ENCODE results near the gene GAS7.

Gene GAS7

DNA sequence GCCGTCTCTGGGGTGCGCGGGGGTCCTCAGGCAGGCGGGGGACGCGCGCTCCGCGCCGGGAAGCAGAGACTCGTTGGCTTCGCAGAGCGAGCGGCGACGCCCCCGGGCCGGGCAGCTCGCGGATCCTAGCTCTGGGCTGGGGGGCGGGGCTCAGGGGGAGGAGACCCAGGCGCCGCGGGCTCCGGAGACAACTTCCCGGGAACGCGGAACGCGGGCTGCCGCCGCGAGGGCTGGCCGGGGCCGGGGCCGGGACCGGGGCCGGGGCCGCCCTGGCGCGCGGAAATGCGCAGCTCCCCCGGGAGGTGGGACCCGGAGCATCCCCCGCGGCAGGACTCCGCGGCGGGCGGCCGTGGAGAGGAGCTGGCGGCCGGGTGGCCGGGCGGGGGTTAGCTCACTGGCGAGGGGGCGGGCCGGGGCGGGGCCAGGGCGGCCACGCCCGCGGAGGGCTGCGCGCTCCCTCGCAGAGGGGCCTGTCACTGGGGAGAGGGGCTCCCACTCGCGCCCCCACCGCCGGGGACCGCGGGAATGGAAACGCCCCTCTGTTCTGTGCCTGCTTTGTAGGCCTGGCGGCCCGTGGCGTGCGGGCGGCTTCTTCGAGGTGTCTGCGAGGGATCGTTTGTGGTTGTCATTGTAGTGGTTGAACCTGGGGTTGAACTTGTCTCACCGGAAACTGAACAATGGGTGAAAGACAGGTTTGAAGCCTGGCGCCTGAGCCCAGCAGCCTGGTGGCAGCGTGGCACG is at the start of gene GAS7:
Gene GAS7, minus strand, starts transcription at position 98 of the 741 bp plus-strand sequence.
- Histone ChIP-seq H3K9ac (ENCODE audit: insufficient read length) (no peak within 1 kb of the TSS), H3K36me3 (ENCODE audit: insufficient read depth, low read length) (no peaks in the 10 kb centered on the region), H3K4me3 (peak within 1 kb of the TSS; percentile 73), H3K9me3 (ENCODE audit: low read depth, low read length) (no peaks in the 10 kb centered on the region), H3K27ac (no peak within 1 kb of the TSS)
- no peak for DNase-seq (ENCODE audit: low read depth, low spot score)
- TF ChIP-seq EZH2 (IDR thresholded peaks at IDR 0.05) = no peak
- no peak for TF ChIP-seq FOXP2 (optimal IDR thresholded peaks at IDR 0.05; ENCODE audit: control extremely low read depth, extremely low read length, insufficient read depth)
- TF ChIP-seq POLR2AphosphoS5 (IDR thresholded peaks at IDR 0.05; ENCODE audit: borderline replicate concordance, low read depth, low read length) = no peak

DNA sequence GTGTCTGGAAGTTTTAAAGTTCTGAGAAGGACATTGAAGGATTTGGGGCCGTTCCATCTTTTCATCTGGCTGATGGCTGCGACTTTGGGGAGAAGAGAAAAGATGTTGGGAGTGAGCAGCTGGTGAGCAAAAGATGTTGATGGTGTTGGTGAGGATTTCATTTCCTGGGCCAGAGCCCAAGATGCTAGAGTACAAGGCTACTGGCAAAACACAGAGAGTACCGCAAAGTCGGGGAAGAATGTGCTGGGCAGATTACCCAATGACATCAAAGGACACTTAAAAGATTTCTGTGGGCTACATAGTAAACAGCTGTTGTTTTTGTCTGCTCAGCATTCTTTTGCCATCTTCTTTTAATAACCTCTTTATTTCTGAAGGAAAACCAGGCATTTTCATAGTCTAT is 49.4 kb upstream of the GAS7 start:
- TF ChIP-seq EZH2 (IDR thresholded peaks at IDR 0.05) = no peak
- no peak for TF ChIP-seq POLR2AphosphoS5 (IDR thresholded peaks at IDR 0.05; ENCODE audit: borderline replicate concordance, low read depth, low read length)
- TF ChIP-seq FOXP2 (optimal IDR thresholded peaks at IDR 0.05; ENCODE audit: control extremely low read depth, extremely low read length, insufficient read depth) = no peak
- Histone ChIP-seq H3K9ac (ENCODE audit: insufficient read length) (no peak overlapping the region), H3K9me3 (ENCODE audit: low read depth, low read length) (no peaks in the 10 kb centered on the region), H3K36me3 (ENCODE audit: insufficient read depth, low read length) (no peaks in the 10 kb centered on the region), H3K27ac (no peak overlapping the region), H3K4me3 (no peak overlapping the region)
- DNase-seq (ENCODE audit: low read depth, low spot score) = no peak

DNA sequence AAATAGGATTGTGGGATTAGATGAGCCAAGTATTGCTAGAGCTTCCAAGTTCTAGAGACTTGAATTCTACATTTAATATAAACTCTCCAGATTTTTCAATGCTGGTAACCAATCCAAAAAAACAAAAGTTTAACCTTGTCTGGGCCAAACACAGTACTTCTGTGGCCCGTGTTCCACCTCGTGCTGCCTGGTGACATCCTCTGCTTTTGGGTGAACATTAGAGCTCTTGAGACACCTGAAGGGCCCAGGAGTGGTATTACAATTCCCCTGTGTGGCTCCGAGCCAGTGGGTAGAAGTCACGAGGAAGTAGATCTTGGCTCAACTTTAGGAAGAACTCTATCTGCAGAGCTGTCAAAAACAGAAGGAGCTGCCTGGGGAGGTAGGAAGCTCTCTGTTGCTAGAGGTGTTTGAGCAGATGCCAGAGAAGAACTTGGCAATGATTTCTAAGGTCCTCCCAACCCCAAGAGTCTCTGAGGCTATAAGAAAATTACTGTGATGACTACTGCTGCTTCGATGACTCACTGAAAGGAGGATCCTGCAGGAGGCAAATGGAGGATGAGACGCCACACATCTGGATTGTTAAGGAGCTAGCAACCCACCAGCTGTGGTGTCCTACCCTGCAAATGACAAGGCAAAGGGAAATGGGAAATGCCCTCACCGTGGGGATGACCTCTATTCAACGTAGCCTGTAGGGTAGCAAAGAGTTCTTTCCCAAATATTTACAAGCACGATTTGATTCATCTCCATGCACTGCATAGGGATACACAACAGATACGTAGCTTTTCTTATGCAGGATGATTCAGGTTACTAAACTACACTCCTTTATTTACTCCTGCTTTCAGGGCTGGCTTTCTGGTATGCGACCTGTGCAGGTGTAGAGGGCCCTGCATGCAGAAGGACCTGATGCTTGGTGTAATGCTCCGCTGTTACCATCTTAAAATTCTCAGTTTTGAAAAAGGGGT is 45.8 kb upstream of the GAS7 start:
- Histone ChIP-seq H3K27ac (no peak overlapping the region), H3K9ac (ENCODE audit: insufficient read length) (no peak overlapping the region), H3K36me3 (ENCODE audit: insufficient read depth, low read length) (no peaks in the 10 kb centered on the region), H3K9me3 (ENCODE audit: low read depth, low read length) (no peaks in the 10 kb centered on the region), H3K4me3 (no peak overlapping the region)
- no peak for TF ChIP-seq POLR2AphosphoS5 (IDR thresholded peaks at IDR 0.05; ENCODE audit: borderline replicate concordance, low read depth, low read length)
- no peak for TF ChIP-seq EZH2 (IDR thresholded peaks at IDR 0.05)
- TF ChIP-seq FOXP2 (optimal IDR thresholded peaks at IDR 0.05; ENCODE audit: control extremely low read depth, extremely low read length, insufficient read depth) = no peak
- no peak for DNase-seq (ENCODE audit: low read depth, low spot score)

DNA sequence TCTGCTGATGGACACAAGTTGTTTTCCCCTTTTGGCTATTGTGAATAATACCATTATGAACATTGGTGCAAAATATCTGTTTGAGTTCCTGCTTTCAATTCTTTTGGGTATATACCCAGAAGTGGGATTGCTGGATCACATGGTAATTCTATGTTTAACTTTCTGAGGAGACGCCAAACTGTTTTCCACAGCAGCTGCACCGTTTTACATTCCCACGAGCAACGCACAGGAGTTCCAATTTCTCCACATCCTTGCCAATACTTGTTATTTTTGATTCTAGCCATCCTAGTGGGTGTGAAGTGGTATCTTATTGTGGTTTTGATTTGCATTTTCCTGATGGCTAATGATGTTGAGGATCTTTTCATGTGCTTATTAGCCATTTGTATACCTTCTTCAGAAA is 43.4 kb upstream of the GAS7 start:
- Histone ChIP-seq H3K27ac (no peak overlapping the region), H3K36me3 (ENCODE audit: insufficient read depth, low read length) (no peaks in the 10 kb centered on the region), H3K4me3 (no peak overlapping the region), H3K9ac (ENCODE audit: insufficient read length) (no peak overlapping the region), H3K9me3 (ENCODE audit: low read depth, low read length) (no peaks in the 10 kb centered on the region)
- DNase-seq (ENCODE audit: low read depth, low spot score) = no peak
- TF ChIP-seq POLR2AphosphoS5 (IDR thresholded peaks at IDR 0.05; ENCODE audit: borderline replicate concordance, low read depth, low read length) (no peak), FOXP2 (optimal IDR thresholded peaks at IDR 0.05; ENCODE audit: control extremely low read depth, extremely low read length, insufficient read depth) (no peak), EZH2 (IDR thresholded peaks at IDR 0.05) (no peak)

DNA sequence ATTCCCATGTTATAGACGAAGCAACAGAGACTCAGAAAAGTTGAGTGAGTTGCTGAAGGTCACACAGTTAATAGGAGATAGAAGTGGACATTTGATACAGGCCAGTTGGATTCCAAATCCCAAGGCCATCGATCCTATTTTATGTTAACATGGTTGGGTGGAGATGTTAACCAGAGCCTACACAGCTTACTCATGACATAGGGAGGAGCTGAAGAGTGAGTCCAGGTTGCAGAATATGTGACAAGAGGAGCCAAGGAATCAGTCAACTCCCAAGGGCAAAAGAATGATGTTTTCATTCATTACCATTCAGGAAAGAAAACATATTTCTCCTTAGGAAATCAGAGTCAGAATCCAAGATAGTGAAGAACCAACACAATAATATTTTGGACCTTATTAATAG is 40.3 kb upstream of the GAS7 start:
- TF ChIP-seq EZH2 (IDR thresholded peaks at IDR 0.05) (no peak), POLR2AphosphoS5 (IDR thresholded peaks at IDR 0.05; ENCODE audit: borderline replicate concordance, low read depth, low read length) (no peak), FOXP2 (optimal IDR thresholded peaks at IDR 0.05; ENCODE audit: control extremely low read depth, extremely low read length, insufficient read depth) (no peak)
- DNase-seq (ENCODE audit: low read depth, low spot score) = no peak
- Histone ChIP-seq H3K27ac (no peak overlapping the region), H3K36me3 (ENCODE audit: insufficient read depth, low read length) (no peaks in the 10 kb centered on the region), H3K9me3 (ENCODE audit: low read depth, low read length) (no peaks in the 10 kb centered on the region), H3K9ac (ENCODE audit: insufficient read length) (no peak overlapping the region), H3K4me3 (no peak overlapping the region)

DNA sequence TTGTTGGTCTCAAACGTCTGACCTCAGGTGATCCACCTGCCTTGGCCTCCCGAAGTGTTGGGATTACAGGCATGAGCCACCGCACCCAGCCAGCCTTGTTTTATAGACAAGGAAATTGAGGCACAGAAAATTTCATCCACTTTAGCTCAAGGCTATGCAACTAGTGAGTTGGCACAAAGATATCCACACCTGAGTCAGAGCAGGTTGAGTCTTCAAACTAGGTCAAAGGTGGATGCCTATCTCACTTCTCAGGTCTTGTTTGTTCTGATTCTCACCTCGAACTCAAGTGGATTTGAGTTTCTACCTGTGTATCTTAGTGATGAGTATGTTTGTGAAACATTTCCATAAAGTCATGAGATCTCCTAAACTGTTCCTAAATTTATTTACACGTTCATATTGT is 35.6 kb upstream of the GAS7 start:
- no peak overlapping the region for H3K27ac ChIP-seq
- no peak for DNase-seq (ENCODE audit: low read depth, low spot score)
- no peak overlapping the region for H3K4me3 ChIP-seq
- H3K36me3 ChIP-seq (ENCODE audit: insufficient read depth, low read length) = no peaks in the 10 kb centered on the region
- no peaks in the 10 kb centered on the region for H3K9me3 ChIP-seq (ENCODE audit: low read depth, low read length)
- no peak for TF ChIP-seq EZH2 (IDR thresholded peaks at IDR 0.05)
- no peak for TF ChIP-seq FOXP2 (optimal IDR thresholded peaks at IDR 0.05; ENCODE audit: control extremely low read depth, extremely low read length, insufficient read depth)
- no peak for TF ChIP-seq POLR2AphosphoS5 (IDR thresholded peaks at IDR 0.05; ENCODE audit: borderline replicate concordance, low read depth, low read length)
- H3K9ac ChIP-seq (ENCODE audit: insufficient read length) = no peak overlapping the region

DNA sequence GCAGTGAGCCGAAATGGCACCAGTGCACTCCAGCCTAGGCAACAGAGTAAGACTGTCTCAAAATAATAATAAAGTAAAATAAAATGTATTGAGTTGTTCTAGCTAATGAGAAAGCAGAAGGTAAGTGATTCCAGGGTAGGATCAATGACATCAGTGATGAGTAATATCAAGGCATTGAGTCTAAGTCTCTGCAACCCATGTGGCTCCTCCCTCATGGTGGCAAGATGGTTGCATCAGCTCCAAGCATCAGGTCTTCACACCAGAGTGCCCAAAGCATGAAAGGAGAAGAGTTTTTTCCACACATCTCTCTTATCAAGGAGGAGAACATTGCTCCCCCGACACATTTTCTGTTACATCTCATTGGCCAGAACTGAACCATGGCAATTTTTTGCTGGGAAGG is 34.8 kb upstream of the GAS7 start:
- no peak for TF ChIP-seq EZH2 (IDR thresholded peaks at IDR 0.05)
- Histone ChIP-seq H3K4me3 (no peak overlapping the region), H3K9me3 (ENCODE audit: low read depth, low read length) (no peaks in the 10 kb centered on the region), H3K9ac (ENCODE audit: insufficient read length) (no peak overlapping the region), H3K27ac (no peak overlapping the region), H3K36me3 (ENCODE audit: insufficient read depth, low read length) (no peaks in the 10 kb centered on the region)
- no peak for DNase-seq (ENCODE audit: low read depth, low spot score)

DNA sequence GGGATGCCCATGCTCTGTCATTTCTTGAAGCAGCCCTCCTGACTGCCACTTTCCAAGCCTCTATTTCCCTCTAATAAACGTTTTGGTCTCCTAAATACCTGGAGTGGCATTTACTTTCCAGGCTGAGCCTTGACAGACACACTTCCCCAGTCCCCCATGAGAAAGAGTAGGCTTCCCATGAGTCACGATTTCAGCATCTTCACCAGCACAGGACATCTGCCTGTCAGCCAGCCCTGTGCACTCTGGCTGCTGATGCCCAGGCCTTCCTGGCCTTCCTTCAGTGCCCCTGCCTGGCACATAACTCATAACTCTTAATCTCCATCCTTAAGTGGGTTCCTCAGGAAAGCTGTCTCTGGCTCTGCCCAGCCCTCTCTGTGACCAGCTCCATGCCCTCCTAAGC is 30.8 kb upstream of the GAS7 start:
- no peaks in the 10 kb centered on the region for H3K9me3 ChIP-seq (ENCODE audit: low read depth, low read length)
- no peak overlapping the region for H3K9ac ChIP-seq (ENCODE audit: insufficient read length)
- TF ChIP-seq FOXP2 (optimal IDR thresholded peaks at IDR 0.05; ENCODE audit: control extremely low read depth, extremely low read length, insufficient read depth) (no peak), EZH2 (IDR thresholded peaks at IDR 0.05) (no peak), POLR2AphosphoS5 (IDR thresholded peaks at IDR 0.05; ENCODE audit: borderline replicate concordance, low read depth, low read length) (no peak)
- no peak overlapping the region for H3K4me3 ChIP-seq
- no peaks in the 10 kb centered on the region for H3K36me3 ChIP-seq (ENCODE audit: insufficient read depth, low read length)
- H3K27ac ChIP-seq = no peak overlapping the region
- DNase-seq (ENCODE audit: low read depth, low spot score) = no peak
